ENCODE results near the gene TECPR1.

DNA sequence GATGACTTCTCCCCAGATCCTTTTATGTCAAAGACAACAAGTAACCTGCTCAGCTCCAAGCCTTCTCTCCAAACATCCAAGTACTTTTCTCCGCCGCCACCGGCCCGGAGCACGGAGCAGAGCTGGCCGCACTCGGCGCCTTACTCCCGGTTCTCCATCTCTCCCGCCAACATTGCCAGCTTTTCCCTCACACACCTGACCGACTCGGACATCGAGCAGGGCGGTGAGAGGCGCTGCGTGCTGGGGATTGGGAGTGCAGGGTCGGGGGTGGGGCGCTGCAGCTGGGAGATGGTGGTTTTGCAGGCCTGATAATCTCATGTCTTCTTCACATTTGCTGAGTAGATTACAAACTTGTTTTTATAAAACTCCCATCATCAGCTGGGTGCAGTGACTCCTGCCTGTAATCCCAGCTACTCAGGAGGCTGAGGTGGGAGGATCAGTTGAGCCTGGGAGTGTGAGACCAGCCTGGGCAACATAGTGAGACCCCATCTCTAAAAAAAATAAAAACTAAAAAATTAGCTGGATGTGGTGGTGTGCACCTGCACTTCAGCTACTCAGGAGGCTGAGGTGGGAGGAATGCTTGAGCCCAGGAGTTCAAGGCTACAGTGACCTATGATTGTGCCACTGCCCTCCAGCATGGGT lies 47.9 kb downstream of the TECPR1 start:
- TF ChIP-seq, protein P1, sequence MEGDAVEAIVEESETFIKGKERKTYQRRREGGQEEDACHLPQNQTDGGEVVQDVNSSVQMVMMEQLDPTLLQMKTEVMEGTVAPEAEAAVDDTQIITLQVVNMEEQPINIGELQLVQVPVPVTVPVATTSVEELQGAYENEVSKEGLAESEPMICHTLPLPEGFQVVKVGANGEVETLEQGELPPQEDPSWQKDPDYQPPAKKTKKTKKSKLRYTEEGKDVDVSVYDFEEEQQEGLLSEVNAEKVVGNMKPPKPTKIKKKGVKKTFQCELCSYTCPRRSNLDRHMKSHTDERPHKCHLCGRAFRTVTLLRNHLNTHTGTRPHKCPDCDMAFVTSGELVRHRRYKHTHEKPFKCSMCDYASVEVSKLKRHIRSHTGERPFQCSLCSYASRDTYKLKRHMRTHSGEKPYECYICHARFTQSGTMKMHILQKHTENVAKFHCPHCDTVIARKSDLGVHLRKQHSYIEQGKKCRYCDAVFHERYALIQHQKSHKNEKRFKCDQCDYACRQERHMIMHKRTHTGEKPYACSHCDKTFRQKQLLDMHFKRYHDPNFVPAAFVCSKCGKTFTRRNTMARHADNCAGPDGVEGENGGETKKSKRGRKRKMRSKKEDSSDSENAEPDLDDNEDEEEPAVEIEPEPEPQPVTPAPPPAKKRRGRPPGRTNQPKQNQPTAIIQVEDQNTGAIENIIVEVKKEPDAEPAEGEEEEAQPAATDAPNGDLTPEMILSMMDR (tag by site-specific recombination; IDR thresholded peaks at IDR 0.05) = no peak
- no peak for TF ChIP-seq ZBTB44 (tag by site-specific recombination; IDR thresholded peaks at IDR 0.05)

All from HEK293 (cell line).